ENCODE results near the gene ZNF770. TPM values are rescaled to one million over a fixed set of nuclear protein-coding genes. Genes with fewer than 3 reads are reported as not detected.

Gene ZNF770
- total and polyA plus RNA-seq, 2 experiments from 2014 or later: 130 to 565 TPM

DNA sequence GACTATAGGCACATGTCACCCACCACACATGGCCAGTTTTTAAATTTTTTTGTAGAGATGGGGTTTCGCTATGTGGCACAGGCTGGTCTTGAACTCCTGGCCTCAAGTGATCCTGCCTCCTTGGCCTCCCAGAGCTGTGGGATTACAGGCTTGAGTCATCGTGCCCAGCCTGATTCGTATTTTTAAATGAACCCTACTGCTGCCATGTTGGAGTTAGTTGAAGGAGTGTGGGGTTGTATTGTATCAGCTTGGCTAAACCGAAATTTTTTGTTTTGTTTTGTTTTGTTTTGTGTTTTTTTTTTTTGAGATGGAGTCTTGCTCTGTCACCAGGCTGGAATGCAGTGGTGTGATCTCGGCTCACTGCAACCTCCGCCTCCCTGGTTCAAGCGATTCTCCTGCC, 11.8 kb upstream of the ZNF770 start:
- Histone ChIP-seq H3K27ac (ENCODE audit: low read depth) (no peak overlapping the region), H3K36me3 (ENCODE audit: insufficient read depth) (no peaks in the 10 kb centered on the region), H3K79me2 (replicated peaks; ENCODE audit: insufficient read depth) (no peaks in the 10 kb centered on the region), H3K4me3 (no peak overlapping the region), H4K20me1 (replicated peaks; ENCODE audit: insufficient read depth) (no peaks in the 10 kb centered on the region), H3F3A (replicated peaks; ENCODE audit: low read depth) (no peaks in the 10 kb centered on the region), H3K27me3 (ENCODE audit: insufficient read depth) (no peaks in the 10 kb centered on the region), H3K4me2 (no peak overlapping the region), H2AFZ (no peak overlapping the region), H3K9me2 (ENCODE audit: insufficient read depth) (no peaks in the 10 kb centered on the region), H3K4me1 (ENCODE audit: insufficient read depth) (peaks cover 16% of the 10 kb centered on the region; the same call in 1 of the 2 replicates)
- H3K27me3 Mint-ChIP-seq (ENCODE audit: insufficient read depth, low read depth, poor library complexity): peaks cover 10% of the 10 kb centered on the region
- DNase-seq (ENCODE audit: low spot score) (no peak), ATAC-seq (no peak)
- H3K36me3 Mint-ChIP-seq (ENCODE audit: low read depth): no peaks in the 10 kb centered on the region
- TF ChIP-seq, protein P1, sequence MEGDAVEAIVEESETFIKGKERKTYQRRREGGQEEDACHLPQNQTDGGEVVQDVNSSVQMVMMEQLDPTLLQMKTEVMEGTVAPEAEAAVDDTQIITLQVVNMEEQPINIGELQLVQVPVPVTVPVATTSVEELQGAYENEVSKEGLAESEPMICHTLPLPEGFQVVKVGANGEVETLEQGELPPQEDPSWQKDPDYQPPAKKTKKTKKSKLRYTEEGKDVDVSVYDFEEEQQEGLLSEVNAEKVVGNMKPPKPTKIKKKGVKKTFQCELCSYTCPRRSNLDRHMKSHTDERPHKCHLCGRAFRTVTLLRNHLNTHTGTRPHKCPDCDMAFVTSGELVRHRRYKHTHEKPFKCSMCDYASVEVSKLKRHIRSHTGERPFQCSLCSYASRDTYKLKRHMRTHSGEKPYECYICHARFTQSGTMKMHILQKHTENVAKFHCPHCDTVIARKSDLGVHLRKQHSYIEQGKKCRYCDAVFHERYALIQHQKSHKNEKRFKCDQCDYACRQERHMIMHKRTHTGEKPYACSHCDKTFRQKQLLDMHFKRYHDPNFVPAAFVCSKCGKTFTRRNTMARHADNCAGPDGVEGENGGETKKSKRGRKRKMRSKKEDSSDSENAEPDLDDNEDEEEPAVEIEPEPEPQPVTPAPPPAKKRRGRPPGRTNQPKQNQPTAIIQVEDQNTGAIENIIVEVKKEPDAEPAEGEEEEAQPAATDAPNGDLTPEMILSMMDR (conservative IDR thresholded peaks at IDR 0.05; ENCODE audit: low read depth in 2 of 2): no peak
- TF ChIP-seq, protein P2, sequence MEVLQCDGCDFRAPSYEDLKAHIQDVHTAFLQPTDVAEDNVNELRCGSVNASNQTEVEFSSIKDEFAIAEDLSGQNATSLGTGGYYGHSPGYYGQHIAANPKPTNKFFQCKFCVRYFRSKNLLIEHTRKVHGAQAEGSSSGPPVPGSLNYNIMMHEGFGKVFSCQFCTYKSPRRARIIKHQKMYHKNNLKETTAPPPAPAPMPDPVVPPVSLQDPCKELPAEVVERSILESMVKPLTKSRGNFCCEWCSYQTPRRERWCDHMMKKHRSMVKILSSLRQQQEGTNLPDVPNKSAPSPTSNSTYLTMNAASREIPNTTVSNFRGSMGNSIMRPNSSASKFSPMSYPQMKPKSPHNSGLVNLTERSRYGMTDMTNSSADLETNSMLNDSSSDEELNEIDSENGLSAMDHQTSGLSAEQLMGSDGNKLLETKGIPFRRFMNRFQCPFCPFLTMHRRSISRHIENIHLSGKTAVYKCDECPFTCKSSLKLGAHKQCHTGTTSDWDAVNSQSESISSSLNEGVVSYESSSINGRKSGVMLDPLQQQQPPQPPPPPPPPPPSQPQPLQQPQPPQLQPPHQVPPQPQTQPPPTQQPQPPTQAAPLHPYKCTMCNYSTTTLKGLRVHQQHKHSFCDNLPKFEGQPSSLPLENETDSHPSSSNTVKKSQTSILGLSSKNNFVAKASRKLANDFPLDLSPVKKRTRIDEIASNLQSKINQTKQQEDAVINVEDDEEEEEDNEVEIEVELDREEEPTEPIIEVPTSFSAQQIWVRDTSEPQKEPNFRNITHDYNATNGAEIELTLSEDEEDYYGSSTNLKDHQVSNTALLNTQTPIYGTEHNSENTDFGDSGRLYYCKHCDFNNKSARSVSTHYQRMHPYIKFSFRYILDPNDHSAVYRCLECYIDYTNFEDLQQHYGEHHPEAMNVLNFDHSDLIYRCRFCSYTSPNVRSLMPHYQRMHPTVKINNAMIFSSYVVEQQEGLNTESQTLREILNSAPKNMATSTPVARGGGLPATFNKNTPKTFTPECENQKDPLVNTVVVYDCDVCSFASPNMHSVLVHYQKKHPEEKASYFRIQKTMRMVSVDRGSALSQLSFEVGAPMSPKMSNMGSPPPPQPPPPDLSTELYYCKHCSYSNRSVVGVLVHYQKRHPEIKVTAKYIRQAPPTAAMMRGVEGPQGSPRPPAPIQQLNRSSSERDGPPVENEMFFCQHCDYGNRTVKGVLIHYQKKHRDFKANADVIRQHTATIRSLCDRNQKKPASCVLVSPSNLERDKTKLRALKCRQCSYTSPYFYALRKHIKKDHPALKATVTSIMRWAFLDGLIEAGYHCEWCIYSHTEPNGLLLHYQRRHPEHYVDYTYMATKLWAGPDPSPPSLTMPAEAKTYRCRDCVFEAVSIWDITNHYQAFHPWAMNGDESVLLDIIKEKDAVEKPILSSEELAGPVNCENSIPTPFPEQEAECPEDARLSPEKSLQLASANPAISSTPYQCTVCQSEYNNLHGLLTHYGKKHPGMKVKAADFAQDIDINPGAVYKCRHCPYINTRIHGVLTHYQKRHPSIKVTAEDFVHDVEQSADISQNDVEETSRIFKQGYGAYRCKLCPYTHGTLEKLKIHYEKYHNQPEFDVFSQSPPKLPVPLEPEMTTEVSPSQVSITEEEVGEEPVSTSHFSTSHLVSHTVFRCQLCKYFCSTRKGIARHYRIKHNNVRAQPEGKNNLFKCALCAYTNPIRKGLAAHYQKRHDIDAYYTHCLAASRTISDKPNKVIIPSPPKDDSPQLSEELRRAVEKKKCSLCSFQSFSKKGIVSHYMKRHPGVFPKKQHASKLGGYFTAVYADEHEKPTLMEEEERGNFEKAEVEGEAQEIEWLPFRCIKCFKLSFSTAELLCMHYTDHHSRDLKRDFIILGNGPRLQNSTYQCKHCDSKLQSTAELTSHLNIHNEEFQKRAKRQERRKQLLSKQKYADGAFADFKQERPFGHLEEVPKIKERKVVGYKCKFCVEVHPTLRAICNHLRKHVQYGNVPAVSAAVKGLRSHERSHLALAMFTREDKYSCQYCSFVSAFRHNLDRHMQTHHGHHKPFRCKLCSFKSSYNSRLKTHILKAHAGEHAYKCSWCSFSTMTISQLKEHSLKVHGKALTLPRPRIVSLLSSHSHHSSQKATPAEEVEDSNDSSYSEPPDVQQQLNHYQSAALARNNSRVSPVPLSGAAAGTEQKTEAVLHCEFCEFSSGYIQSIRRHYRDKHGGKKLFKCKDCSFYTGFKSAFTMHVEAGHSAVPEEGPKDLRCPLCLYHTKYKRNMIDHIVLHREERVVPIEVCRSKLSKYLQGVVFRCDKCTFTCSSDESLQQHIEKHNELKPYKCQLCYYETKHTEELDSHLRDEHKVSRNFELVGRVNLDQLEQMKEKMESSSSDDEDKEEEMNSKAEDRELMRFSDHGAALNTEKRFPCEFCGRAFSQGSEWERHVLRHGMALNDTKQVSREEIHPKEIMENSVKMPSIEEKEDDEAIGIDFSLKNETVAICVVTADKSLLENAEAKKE (CRISPR knock-in tag; IDR thresholded peaks at IDR 0.05): no peak
- TF ChIP-seq ETS1 (IDR thresholded peaks at IDR 0.05): no peak
- no peak for TF ChIP-seq POLR2AphosphoS5 (IDR thresholded peaks at IDR 0.05; ENCODE audit: low read depth)
- H3K4me1 Mint-ChIP-seq: peaks cover 15% of the 10 kb centered on the region
- H3K4me3 Mint-ChIP-seq: no peak overlapping the region
- peaks cover 2% of the 10 kb centered on the region; the same call in 1 of the 3 replicates for H3K9me3 Mint-ChIP-seq
- no peak overlapping the region for H3K27ac Mint-ChIP-seq
